ENCODE measurements around the gene KSR1.
"Not testable (repeated sequence)": the region's sequence is repeated elsewhere in the genome, so short reads cannot be mapped to it uniquely, and the experiment has no call there.

KSR1 gene

GRCh38 chr17:27426471-27426870, 29.8 kb upstream of the KSR1 start:
- DNase-seq (ENCODE audit: low spot score), result not testable (repeated sequence)

GRCh38 chr17:27427166-27427862, 28.9 kb upstream of the KSR1 start:
- not testable (repeated sequence) for DNase-seq (ENCODE audit: low spot score)

GRCh38 chr17:27428781-27429505, 27.3 kb upstream of the KSR1 start:
- DNase-seq (ENCODE audit: low spot score), result no peak

DNA sequence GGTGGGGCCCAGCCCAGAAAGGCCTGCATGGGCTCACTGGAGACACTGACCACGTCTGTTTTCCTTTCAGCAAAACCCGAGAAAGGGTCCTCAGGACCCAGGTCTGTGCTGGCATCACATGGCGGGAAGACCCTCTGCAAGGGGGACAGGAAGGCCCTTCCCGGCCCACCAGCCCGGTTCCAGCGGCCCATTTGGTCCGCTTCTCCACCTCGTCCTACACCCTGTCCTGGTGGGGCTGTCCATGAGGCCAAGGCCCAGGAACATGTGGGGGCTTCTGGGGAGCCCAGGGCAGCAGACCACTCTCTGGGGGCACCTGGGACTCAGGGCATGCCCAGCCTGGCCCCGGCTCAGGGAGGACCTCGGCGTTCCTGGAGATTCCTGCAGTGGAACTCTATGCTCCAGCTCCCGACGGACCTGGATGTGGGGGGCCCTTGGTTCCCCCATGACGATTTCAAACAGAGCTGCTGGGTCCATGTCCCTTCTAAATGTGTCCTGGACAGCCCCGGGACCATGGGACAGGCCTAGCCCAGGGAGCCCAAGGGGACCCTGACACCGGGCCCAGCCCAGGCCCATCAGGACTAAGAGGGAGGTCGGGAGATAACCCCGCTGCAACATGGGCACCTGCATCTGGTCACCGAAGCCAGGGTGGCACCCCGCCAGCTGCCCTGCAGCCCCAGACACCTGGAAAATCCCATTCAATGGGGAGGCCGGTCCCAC, 26.4 kb upstream of the KSR1 start:
- DNase-seq (ENCODE audit: low spot score), result no peak

GRCh38 chr17:27430383-27430840, 25.8 kb upstream of the KSR1 start:
- DNase-seq (ENCODE audit: low spot score), result no peak

DNA sequence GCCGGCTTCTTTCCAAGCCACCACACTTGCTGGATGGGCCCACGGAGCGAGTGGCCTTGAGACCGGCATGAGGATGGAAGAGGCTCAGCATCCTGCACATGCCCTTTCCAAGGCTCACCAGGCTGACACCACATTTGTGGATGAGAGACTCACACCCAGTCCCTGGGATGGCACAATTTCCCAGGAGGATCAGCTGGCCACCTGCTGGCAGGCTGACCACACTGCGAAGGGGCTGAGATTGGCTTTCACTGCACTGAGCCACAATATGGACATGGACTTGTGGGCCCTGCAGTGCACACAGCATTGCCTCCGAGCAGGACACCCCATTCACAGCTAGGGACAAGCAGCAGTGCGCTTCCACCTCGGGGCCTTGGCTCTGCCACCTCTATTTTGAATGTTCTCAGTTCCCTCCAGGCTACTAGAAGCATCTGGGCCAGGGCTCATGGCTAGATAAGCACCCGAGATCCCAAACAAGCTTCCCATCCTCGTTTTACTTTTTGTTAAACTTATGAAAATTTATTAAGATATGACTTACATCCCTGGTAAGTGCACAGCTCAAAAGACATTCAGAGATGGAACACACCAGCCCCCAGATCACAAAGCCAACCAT, 25.3 kb upstream of the KSR1 start:
- no peak for DNase-seq (ENCODE audit: low spot score)

- no peak for DNase-seq (ENCODE audit: low spot score)
Observed at GRCh38 chr17:27433521-27433920, 22.7 kb upstream of the KSR1 start.

GRCh38 chr17:27435431-27436070, 20.7 kb upstream of the KSR1 start:
- DNase-seq (ENCODE audit: low spot score), result not testable (repeated sequence)

GRCh38 chr17:27438348-27438998, 17.8 kb upstream of the KSR1 start:
- no peak for DNase-seq (ENCODE audit: low spot score)

DNA sequence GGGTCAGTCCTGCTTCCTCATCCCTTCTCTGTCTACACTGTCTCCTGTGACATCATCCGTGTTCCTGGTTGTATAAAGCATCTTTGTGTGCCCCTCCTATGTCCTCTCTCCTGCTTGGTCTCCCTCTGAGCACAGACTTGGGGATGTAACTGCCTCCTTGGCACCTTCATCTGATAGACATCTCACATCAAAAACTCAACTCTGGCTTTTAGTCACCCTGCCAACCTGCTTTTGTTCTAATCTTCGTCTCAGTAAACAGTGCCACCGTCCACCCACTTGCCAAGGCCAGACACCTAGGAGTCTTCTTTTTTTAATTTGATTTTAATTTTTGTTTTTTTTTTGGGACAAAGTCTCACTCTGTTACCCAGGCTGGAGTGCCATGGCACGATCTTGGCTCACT, 16.9 kb upstream of the KSR1 start:
- DNase-seq (ENCODE audit: low spot score), result no peak

DNA sequence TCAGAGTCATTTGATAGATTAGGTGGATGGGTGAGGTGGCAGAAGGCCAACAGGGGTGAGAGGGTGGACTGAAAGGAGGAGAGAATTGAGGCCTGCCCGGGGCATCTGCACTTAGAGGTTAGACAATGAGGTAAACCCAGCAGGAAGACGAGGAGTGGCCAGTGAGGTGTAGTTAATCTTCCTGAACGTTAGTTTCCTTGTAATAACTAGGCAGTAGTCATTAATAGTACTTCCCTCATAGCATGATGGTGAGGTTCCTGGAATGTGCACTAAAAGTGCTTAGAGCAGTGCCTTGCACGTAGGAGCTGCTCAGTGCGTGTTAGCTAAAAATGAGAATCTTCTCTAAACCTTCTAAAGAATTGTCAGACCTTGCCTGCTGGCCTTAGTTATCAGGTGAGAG, 13.5 kb upstream of the KSR1 start:
- no peak for DNase-seq (ENCODE audit: low spot score)

DNA sequence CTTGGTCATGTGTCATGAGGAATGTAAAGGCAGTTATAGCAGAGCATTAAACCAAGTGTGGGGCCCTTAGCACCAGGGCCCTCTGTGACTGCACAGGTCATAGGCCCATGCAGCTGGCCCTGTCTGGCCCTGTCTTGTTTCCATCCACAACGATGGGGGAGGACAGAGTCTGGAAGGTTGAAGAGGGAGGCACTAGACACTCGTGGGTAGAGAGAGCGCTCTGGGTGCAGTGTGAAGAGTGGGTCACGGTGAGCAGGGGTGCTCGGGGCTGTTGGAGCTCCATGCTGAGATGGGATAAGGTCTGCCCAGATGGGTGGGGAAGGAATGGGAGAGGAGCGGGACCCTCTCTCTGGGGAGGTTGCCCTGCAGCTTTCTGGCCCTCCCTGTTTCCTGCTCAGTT, 12.8 kb upstream of the KSR1 start:
- no peak for DNase-seq (ENCODE audit: low spot score)

DNA sequence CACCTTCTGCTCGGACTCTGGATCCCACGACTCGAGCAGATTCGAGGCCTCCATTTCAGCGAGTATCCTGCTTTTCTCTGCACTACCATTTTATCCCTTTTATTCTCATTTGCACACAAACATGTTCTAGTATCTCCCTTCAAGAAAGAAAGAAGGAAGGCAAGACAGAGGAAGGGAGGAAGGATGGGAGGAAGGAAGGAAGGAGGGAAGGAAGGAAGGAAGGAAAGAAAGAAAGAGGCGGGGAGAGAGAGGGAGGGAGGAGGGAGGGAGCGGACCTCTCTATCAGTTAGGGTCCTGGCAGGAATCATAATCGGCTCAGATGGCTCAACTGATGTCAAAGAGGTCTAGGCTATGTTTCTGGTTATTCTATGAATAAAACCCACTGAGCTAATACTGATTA, 10.3 kb upstream of the KSR1 start:
- DNase-seq (ENCODE audit: low spot score), result no peak

GRCh38 chr17:27446569-27447301, 9.5 kb upstream of the KSR1 start:
- DNase-seq (ENCODE audit: low spot score), result no peak

DNA sequence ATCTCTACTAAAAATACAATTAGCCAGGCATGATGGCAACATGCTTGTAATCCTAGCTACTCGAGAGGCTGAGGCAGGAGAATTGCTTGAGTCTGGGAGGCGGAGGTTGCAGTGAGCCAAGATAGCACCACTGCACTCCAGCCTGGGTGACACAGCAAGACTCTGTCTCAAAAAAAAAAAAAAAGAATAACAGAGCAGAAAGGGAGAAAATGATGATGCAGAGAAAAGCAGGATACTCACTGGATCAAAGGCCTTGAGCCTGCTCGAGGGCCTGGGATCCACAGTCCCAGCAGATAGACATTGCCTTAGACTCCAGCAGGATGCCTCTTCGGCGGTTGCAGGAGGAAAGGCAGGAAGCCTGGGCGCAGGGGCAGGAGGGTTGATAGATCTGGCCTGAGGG, 7.7 kb upstream of the KSR1 start:
- not testable (repeated sequence) for DNase-seq (ENCODE audit: low spot score)

DNA sequence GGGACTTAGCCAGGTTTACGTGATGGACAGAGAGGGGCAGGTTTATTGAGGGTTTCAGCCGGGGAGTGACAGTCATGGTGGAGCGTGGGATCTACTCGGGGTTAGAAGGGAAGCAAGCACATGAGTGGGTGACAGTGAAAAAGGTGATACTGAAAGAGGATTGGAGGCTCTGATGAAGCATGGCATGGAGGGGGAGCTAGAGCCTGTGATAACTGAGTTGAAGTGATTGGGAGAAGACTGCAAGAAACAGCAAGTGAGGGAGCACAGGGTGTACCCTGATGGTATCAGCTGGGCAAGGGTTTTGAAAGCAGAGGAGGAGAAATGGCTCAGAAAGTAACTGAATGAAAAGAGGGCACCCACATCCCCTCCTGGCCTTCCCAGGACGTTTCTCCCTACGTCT, 6.7 kb upstream of the KSR1 start:
- no peak for DNase-seq (ENCODE audit: low spot score)

- no peak for DNase-seq (ENCODE audit: low spot score)
Observed at GRCh38 chr17:27449988-27450387, 6.3 kb upstream of the KSR1 start.

- DNase-seq (ENCODE audit: low spot score), result no peak
Observed at GRCh38 chr17:27450416-27450815, 5.8 kb upstream of the KSR1 start.

DNA sequence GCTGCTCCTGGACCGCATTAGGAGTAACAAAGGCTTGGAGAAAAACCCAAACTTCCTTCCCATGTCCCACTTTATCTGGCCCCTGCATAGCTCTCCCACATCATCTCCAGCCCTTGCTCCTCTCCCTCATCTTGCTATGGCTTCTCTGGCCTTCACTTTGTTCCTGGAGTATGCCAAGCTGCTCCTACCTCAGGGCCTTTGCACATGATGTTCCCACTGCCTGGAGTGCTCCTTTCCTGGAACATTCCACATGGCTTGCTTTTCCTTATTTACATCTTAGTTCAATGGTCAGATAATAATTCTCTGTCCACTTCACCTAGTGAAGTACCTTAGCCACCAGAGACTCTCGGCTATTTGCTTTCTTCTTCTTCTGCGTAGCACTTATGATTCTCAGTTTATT, 4.3 kb upstream of the KSR1 start:
- no peak for DNase-seq (ENCODE audit: low spot score)

DNA sequence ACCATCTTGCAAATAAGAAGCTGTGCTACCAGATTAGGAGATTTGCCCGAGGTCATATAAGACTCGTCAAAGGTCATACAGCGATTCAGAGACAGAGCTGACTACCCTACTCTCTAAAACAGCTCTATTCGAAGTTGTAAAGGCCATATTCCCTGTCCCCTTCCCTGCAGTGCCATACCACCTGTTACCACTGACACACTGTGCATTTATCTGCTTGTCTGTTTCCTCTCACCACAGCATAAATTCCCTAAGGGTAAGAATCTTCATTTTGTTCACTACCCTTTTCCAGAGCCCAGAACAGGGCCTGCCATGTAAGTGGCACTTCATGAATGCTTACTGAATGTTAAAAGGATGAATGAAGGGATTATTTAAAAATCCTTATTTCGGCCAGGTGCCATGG, 3.4 kb upstream of the KSR1 start:
- DNase-seq (ENCODE audit: low spot score), result no peak

DNA sequence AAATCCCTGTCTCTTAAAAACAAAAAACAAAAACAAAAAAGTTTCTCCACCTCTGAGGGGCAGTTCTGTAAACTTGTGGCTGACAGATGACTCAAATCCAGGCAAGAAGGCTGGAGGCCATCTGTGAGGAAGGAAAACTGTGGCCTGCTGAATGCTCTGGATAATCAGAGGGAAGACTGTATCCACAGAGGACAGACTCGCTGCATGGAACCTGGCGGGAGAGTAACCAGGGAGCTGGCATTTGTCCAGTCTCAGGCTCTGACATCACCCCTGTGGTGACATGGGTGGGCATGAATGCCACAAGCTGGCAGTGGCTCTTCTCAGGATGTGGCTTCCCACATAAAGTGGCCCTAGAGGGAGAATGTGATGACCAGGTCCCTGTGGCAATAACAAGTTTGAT, 2.8 kb upstream of the KSR1 start:
- no peak for DNase-seq (ENCODE audit: low spot score)

All from CD4-positive, alpha-beta T cell treated with Interleukin-6 at 100 ng/mL for 8 hours (primary cell).